Activated T-helper 9 cell treated with anti-CD3 and anti-CD28 coated beads, Interleukin-2, amount 50 U/mL, for 16 hours (primary cell): ENCODE data around the gene ZNF606.

Source experiments
- DNase-seq: peaks from one replicate; pipeline ENCODE4 v3.0.0-alpha.2; 2020; ENCODE audit warnings: low read depth

The ZNF606 gene

GRCh38 chr19:57927587-57927986, 75.0 kb downstream of the ZNF606 start:
- no peak for DNase-seq
